T-helper 22 cell (primary cell): ENCODE results near the gene ITCH.
"Not testable (repeated sequence)": the region's sequence is repeated elsewhere in the genome, so short reads cannot be mapped to it uniquely, and the experiment has no call there.

ENCODE experiments used
- DNase-seq: peaks from one replicate; pipeline ENCODE4 v3.0.0-alpha.2; 2020; ENCODE audit warnings: low read depth

Gene ITCH

GRCh38 chr20:34461779-34462087, 98.7 kb downstream of the ITCH start:
- DNase-seq: no peak

DNA sequence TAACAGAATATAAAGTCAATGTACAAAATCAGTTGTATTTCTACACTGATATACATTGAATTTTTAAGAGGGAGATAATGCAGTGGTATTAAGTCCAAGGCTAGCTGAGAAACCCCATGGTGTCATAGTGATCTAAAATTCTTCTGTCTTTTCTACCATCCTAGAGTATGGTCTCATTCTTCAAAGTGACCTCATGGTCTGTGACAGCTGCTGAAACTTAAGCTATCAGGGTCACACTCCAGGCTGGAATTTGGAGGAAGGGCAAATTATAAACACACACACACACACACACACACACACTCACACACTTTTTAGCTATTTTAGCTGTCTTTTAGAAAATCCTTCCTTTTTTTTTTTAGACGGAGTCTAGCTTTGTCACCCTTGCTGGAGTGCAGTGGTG, 105.9 kb downstream of the ITCH start:
- DNase-seq: no peak

DNA sequence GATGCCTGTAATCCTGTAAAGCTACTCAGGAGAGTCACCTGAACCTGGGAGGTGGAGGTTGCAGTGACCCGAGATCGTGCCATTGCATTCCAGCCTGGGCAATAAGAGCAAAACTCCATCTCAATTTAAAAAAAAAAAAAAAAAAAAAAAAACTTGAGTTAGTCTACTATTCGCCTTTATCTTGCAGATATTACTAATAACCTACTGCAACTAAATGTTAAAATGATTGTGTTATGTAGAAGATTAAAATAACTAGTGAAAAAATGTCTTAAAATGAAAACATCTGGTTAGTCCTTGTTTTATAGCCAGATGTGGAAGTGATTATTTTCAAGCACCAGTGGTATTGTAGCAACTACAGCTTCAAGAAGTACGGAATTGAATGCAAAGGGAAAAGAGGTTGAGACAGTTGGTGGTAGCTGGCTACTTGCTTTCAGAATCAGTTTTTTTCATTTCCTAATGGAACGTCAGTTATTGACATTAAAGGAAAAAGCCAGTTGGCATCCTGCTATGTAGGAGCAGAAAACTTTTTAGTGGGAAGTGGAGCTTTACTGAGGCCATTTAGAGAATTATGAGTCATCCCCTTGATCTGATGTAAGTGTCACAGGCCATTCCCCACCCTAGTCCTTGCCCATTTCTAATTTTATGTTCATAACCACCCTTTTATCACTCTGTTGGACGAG, 109.3 kb downstream of the ITCH start:
- no peak for DNase-seq

- no peak for DNase-seq
Observed at GRCh38 chr20:34473262-34473883, 110.3 kb downstream of the ITCH start.

GRCh38 chr20:34475979-34476736, 113.1 kb downstream of the ITCH start:
- DNase-seq: no peak

DNA sequence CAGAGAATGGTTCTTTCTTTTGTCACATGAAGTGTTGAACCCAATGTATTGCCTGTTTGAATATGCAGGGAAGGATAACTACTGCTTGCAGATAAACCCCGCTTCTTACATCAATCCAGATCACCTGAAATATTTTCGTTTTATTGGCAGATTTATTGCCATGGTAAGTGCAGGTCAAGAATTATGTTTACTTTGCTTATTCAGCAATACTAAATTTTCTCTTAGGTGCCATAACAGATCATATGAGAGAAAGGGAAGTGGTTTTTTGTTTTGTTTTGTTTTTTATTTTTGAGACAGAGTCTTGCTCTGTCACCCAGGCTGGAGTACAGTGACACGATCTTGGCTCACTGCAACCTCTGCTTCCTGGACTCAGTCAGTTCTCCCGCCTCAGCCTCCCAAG, 116.6 kb downstream of the ITCH start:
- DNase-seq: no peak

GRCh38 chr20:34482154-34482553, 119.1 kb downstream of the ITCH start:
- DNase-seq: not testable (repeated sequence)

GRCh38 chr20:34483585-34484220, 120.6 kb downstream of the ITCH start:
- DNase-seq: not testable (repeated sequence)

DNA sequence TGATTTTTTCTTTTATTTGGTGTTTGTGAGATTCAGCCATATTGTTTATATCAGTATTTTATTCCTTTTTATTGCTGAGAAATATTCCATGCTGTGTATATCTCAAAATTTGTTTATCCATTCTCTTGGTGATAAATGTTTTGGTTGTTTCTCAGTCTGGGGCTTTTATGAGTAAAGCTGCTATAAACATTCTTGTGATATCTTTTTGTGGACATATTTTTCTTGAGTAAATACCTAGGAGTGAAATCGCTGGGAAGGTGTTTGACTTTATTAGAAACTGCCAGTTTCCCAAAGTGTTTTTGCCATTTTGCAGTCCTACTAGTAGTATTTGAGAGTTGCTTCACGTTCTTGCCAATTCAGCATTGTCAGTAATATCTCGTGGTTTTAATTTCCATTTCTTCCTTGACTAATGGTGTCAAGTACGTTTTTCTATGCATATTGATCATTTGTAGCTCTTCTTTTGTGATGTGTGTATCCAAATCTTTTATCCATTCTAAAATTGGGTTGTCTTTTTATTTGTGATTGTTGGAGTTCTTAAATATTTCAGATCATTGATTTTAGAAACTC, 122.1 kb downstream of the ITCH start:
- DNase-seq: no peak

- DNase-seq: no peak
Observed at GRCh38 chr20:34491226-34491931, 128.3 kb downstream of the ITCH start.

DNA sequence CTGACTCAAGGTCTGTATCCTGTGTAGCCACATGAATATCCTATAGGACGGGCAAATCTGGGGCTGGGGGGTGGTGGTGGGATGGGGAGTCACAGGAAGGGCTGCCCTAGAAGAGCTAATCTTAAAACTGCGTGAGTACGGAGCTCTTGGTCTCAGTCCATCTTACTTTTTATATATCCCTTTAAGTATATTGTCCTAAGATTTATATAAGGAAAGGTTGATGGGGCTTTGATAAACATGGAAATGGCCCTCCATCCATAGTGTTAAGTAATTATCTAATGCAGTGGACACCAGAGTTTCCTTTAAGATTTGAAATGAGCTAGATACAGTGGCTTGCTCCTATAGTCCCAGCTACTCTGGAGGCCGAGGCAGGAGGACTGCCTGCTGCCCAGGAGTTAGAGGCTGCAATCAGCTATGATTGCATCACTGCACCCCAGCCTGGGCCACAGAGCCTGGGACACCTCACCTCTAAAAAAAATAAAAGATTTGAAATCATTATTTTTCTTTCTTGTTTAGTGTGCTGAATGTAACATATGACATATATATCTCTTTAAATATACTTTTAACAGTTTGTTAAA, 128.9 kb downstream of the ITCH start:
- DNase-seq: no peak

DNA sequence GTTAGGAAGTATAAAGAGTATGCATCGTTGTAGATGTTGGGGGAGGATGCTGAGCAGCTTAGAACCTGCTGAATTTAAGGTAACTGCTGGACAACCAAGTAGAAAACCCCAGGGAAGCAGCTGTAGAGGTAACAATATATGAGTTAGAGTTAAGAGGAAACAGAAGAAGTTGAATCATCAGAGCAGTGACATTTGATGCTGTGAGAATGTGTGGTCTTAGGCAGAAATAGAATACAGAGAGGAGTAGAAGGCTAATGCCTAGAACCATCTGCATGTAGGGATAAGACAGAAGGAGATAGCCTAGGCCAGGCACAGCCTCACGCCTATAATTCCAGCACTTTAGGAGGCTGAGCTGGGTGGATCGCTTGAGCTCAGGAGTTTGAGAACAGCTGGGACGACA, 130.6 kb downstream of the ITCH start:
- no peak for DNase-seq

DNA sequence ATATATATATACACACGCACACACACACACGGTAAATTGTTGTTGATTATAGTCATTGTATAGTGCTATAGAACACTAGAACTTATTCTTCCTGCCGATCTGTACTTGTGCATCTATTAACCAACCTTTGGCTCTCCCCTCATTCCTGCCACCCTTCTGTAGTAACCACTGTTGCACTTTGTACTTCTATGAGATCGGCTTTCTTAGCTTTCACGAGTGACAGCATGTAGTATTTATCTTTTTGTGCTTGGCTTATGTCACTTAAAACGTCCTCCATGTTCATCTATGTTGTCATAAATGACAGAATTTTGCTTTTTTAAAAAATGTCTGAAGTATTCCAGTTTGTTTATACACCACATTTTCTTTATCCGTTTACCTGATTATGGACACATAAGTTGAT, 132.2 kb downstream of the ITCH start:
- DNase-seq: no peak

DNA sequence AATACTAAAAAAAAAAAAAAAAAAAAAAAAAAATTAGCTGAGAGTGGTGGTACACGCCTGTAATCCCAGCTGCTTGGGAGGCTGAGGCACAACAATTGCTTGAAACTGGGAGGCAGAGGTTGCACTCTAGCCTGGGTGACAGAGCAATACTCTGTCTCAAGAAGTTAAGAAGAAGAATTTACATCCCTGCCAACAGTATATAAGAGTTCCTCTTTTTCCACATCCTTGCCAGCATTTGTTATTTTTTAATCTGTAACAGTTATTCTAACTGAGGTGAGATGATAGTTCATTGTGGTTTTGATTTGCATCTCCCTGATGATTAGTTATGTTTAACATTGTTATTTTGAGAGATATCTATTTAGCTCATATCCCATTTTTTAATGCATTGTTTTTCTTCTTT, 132.8 kb downstream of the ITCH start:
- no peak for DNase-seq

DNA sequence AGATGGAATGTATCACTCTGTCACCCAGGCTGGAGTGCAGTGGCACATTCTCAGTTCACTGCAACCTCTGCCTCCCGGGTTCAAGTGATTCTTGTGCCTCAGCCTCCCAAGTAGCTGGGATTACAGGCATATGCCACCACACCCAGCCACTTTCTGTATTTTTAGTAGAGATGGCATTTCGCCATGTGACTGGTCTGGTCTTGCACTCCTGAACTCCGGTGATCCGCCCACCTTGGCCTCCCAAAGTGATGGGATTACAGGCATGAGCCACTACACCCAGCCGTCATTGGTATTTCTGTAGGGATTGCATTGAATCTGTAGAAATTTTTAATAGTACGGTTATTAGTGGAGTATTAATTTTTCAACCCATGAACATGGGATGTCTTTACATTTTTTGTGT, 134.5 kb downstream of the ITCH start:
- DNase-seq: not testable (repeated sequence)

DNA sequence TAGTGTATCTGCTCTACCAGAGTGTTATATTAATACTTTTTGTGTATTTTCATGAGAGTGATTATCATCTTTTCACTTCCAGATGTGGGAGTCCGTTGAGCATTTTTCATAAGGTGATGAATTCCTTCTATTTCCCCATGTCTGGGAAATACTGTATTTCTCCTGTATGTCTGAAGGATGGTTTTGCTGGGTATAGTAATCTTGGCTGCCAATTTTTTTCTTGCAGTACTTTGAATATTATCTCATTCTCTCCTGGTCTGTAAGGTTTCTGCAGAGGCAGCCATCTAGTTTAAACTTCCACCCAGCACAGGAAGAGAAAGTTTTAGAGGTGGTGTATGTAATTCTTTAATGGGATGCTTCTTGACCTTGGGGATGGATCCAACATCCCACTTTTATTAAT, 137.8 kb downstream of the ITCH start:
- no peak for DNase-seq

DNA sequence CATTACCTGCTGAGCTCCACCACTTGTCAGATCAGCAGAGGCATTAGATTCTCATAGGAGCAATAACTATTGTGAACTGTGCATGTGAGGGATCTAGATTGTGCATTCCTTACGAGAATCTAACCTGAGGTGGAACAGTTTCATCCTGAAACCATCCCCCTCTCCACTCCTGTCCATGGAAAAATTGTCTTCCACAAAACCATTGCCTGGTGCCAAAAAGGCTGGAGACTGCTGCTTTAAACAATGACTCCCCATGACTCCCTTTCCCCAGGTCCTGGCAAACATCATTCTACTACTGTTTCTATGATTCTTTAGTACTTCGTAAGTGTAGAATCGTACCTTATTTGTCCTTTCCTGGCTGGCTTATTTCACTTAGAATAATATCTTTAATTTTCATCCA, 143.4 kb downstream of the ITCH start:
- DNase-seq: no peak

GRCh38 chr20:34507702-34508413, 144.8 kb downstream of the ITCH start:
- DNase-seq: no peak

GRCh38 chr20:34510575-34510974, 147.5 kb downstream of the ITCH start:
- no peak for DNase-seq

DNA sequence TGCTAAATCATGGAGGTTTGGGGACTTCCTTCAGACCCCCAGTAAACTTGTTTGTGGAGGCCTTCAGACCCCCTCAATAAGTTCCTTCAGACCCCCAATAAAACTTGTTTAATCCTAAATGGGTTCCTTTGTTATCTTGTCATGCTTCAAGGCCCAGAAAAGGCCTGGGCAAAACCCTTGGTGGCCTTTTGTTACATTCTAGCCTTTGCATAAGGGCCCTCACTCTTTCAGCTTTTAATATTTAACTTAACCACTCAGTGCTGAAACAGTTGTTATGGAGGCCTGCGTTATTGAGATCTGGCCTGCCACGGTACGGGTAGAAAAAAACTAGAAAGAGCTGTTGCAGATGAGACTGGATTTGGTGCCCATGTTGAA, 148.8 kb downstream of the ITCH start:
- DNase-seq: no peak
